GM12878 (cell line): ENCODE measurements around the gene CCK. TPM values are rescaled to one million over a fixed set of nuclear protein-coding genes. Genes with fewer than 3 reads are reported as not detected.

ENCODE experiments used
- ATAC-seq: fragments of 200-7000 bp; cut with Tn5 transposase; 3 replicates; pipeline ENCODE4 v1.9.1; 2020; ENCODE audit warnings: mild to moderate bottlenecking, moderate library complexity
- BruUV-seq: library from RNA; stranded (reverse); fragments of 400-500 nt; replicated peaks from 2 replicates; lab custom pipeline; 2021; lab: Mats Ljungman, UMichigan
- CTCF ChIA-PET: fragments of 300-600 bp; sonication (Branson Sonifier 250); formaldehyde crosslinking; extraction: SDS; loops from one replicate; lab custom pipeline; 2021; ENCODE audit warnings: inconsistent platforms; lab: Yijun Ruan, JAX
- POLR2A ChIA-PET: fragments of 350-600 bp; formaldehyde crosslinking; extraction: SDS; loops from one replicate; lab custom pipeline; 2021; ENCODE audit warnings: inconsistent platforms; lab: Charles Lee
- RAD21 ChIA-PET: fragments of 300-600 bp; sonication (Branson Sonifier 250); formaldehyde crosslinking; loops from one replicate; lab custom pipeline; 2023; ENCODE audit warnings: antibody characterized with exemption; ENCODE audit not compliant: unreplicated experiment; lab: Charles Lee
- SMC1A ChIA-PET: fragments of 300-600 bp; sonication (Branson Sonifier 250); formaldehyde crosslinking; loops from one replicate; lab custom pipeline; 2023; ENCODE audit not compliant: unreplicated experiment, uncharacterized antibody; lab: Charles Lee
- DNase-seq: peaks from one replicate; pipeline ENCODE4 v3.0.0-alpha.2; 2011; ENCODE audit warnings: low read depth, low spot score
- FAIRE-seq: peaks from 3 replicates; lab custom pipeline; 2011; peaks lifted over from hg19 to GRCh38; lab: Jason Lieb, UNC
- H2AFZ ChIP-seq: 2 replicates; pipeline ENCODE4 v1.6.0; 2011; ENCODE audit warnings: low read depth, low read length, control low read depth; ENCODE audit not compliant: control insufficient read depth
- H3K27ac ChIP-seq: 2 replicates; pipeline ENCODE4 v1.5.1; 2011; ENCODE audit warnings: control low read depth; ENCODE audit not compliant: control insufficient read depth, insufficient read depth
- H3K27me3 ChIP-seq, 2 experiments: replicated peaks in 1 of 2; 2 replicates each; pipeline versions ENCODE4 v1.6.0 to v1.6.1; 2011; ENCODE audit warnings: low read length in 1 of 2; ENCODE audit not compliant: control insufficient read depth in 2 of 2, insufficient read depth in 2 of 2
- H3K36me3 ChIP-seq, 2 experiments: 2 replicates each; pipeline ENCODE4 v1.5.1; 2011; ENCODE audit warnings: low read length in 1 of 2; ENCODE audit not compliant: control insufficient read depth in 2 of 2, insufficient read depth in 2 of 2
- H3K4me1 ChIP-seq: 2 replicates; pipeline ENCODE4 v1.6.1; 2011; ENCODE audit warnings: mild to moderate bottlenecking, low read length, moderate library complexity, mixed read lengths; ENCODE audit not compliant: control insufficient read depth, insufficient read depth
- H3K4me2 ChIP-seq: 2 replicates; pipeline ENCODE4 v1.6.0; 2011; ENCODE audit warnings: control low read depth; ENCODE audit not compliant: control insufficient read depth, insufficient read depth
- H3K4me3 ChIP-seq: fragments of 200-600 bp; sonication (generic); 2 replicates; pipeline ENCODE4 v1.5.1; 2016
- H3K79me2 ChIP-seq: 2 replicates; pipeline ENCODE4 v1.6.0; 2011; ENCODE audit warnings: low read length; ENCODE audit not compliant: control insufficient read depth, insufficient read depth
- H3K9ac ChIP-seq: 2 replicates; pipeline ENCODE4 v1.8.0; 2011; ENCODE audit warnings: low read length, control low read depth, mixed read lengths; ENCODE audit not compliant: control insufficient read depth, insufficient read depth
- H3K9me3 ChIP-seq: replicated peaks from 3 replicates; pipeline ENCODE4 v1.5.1; 2011; ENCODE audit warnings: mild to moderate bottlenecking, low read length; ENCODE audit not compliant: control insufficient read depth, insufficient read depth
- H4K20me1 ChIP-seq: 2 replicates; pipeline ENCODE4 v1.6.0; 2011; ENCODE audit not compliant: control insufficient read depth, insufficient read depth
- CHD1 ChIP-seq: IDR thresholded peaks from 2 replicates; pipeline ENCODE4 v1.6.1; 2012; ENCODE audit warnings: low read depth, low read length, improper control_type of control experiment
- CTCF ChIP-seq, 3 experiments: IDR thresholded peaks in 2 of 3; conservative IDR thresholded peaks in 1 of 3; 2 replicates each; pipeline ENCODE4 v1.5.1; 2011; ENCODE audit warnings: low read depth in 3 of 3, low read length in 3 of 3, mild to moderate bottlenecking in 3 of 3, control low read depth in 2 of 3, moderate library complexity in 2 of 3, inconsistent platforms in 1 of 3, mixed read lengths in 1 of 3; ENCODE audit not compliant: control insufficient read depth in 2 of 3, insufficient read depth in 1 of 3; ENCODE audit errors: extremely low read depth in 1 of 3
- HDGF ChIP-seq: fragments of 450-650 bp; IDR thresholded peaks from 2 replicates; pipeline ENCODE4 v1.6.1; 2016; ENCODE audit warnings: antibody characterized with exemption
- KLF5 ChIP-seq: fragments of 450-650 bp; IDR thresholded peaks from 2 replicates; pipeline ENCODE4 v1.6.1; 2014; ENCODE audit warnings: mild to moderate bottlenecking; ENCODE audit not compliant: partially characterized antibody
- MYC ChIP-seq: IDR thresholded peaks from 2 replicates; pipeline ENCODE4 v1.6.1; 2011; ENCODE audit warnings: mild to moderate bottlenecking, low read length, moderate library complexity, inconsistent platforms; ENCODE audit not compliant: insufficient read depth, insufficient replicate concordance, insufficient read length, severe bottlenecking
- STAT3 ChIP-seq: IDR thresholded peaks from 2 replicates; pipeline ENCODE4 v1.6.1; 2011; ENCODE audit warnings: low read depth, low read length, improper control_type of control experiment
- WGBS: methylation state at CpG from one replicate; pipeline ENCODE4 v1.1.6; 2016; ENCODE audit warnings: low lambda C conversion rate; ENCODE audit not compliant: insufficient replicate concordance, insufficient coverage; ENCODE audit errors: missing lambda C conversion rate; 5-methylcytosine and 5-hydroxymethylcytosine counted together
- in situ Hi-C: fragments of 300-500 bp; cut with MboI; formaldehyde crosslinking; loops from 9 replicates; pipeline ENCODE4 v1.14.3; 2018; ENCODE audit warnings: mixed read lengths
- intact Hi-C: fragments of 100-400 bp; cut with micrococcal nuclease; formaldehyde crosslinking; loops from one replicate; pipeline ENCODE4 v1.14.2; 2022; ENCODE audit not compliant: unreplicated experiment
- polyA plus RNA-seq, 11 experiments: library from polyadenylated mRNA; depleted of rRNA in 4 of 11; unstranded in 6 of 11; stranded (reverse) in 5 of 11; fragments of >200 nt; fragmentation: Nextera tagmentation in 4 of 11; fragmentation: Illumina TruSeq in 1 of 11; extraction: Ambion mirVana in 4 of 11; extraction: Trizol in 1 of 11; gene quantifications; 1 replicate in 1 of 11; 2 replicates in 10 of 11; pipeline versions ENCODE4 v1.2.1 to v1.2.3, GENCODE V29; 2011 to 2016; ENCODE audit warnings: inconsistent platforms in 2 of 11, missing spikeins in 2 of 11, low read depth in 1 of 11
- total RNA-seq, 4 experiments: library from RNA; depleted of rRNA in 3 of 4; stranded (reverse); fragments of >200 nt in 3 of 4; fragmentation: Illumina TruSeq in 1 of 4; extraction: Trizol in 1 of 4; gene quantifications; 2 replicates each; pipeline versions ENCODE4 v1.2.1 to v1.2.3, GENCODE V29; 2013 to 2021

The CCK gene
- total and polyA plus RNA-seq, 10 of the 15 experiments (the other 5 are each of a cell fraction or from before 2014, with no cell fraction given): not detected

DNA sequence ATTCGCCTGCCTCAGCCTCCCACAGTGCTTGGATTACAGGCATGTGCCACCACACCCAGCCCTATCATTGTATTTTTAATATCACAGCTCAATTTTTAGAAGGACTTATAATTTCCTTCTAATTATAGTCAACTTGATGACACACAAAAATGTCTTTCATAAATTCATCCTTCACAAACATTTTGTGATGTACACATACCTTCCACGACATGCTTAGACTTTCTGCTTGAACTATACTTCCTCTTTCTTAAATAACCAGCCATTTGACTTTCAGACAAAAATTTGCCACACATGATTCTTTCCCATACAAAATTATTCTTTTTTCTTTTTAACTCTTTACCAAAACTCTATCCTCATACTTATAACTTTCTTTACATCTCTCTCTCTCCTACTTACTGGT, 48.4 kb upstream of the CCK start:
- ChIA-PET CTCF (no interaction called here), RAD21 (no interaction called here), SMC1A (no interaction called here), POLR2A (no interaction called here)
- TF ChIP-seq MYC (no peak), HDGF (no peak), CTCF (IDR thresholded peaks at IDR 0.05 in 2 of 3, conservative IDR thresholded peaks at IDR 0.05 in 1 of 3; ENCODE audit: control insufficient read depth in 2 of 3, extremely low read depth in 1 of 3, insufficient read depth in 1 of 3, low read depth in 3 of 3, low read length in 3 of 3) (no peak)
- ATAC-seq (no peak), FAIRE-seq (no peak), DNase-seq (no peak)
- intact Hi-C loops: no loop called here
- Histone ChIP-seq H3K9me3 (peaks cover 3% of the 10 kb centered on the region; the same call in 2 of the 3 replicates), H3K79me2 (no peaks in the 10 kb centered on the region), H2AFZ (no peak overlapping the region), H3K4me2 (no peak overlapping the region), H3K27ac (no peak overlapping the region), H3K4me1 (no peaks in the 10 kb centered on the region), H3K4me3 (no peak overlapping the region), H4K20me1 (no peaks in the 10 kb centered on the region), H3K36me3 (no peaks in the 10 kb centered on the region), H3K27me3 (no peaks in the 10 kb centered on the region), H3K9ac (no peak overlapping the region)
- no TSS peak for BruUV-seq
- whole genome bisulfite sequencing: 4% methylated on average over 2 of the region's 2 CpGs
- in situ Hi-C loops: no loop called here

GRCh38 chr3:42308651-42309050, 42.7 kb upstream of the CCK start:
- 6% methylated on average over 1 of the region's 1 CpG for WGBS
- H3K27ac ChIP-seq: no peak overlapping the region
- no peaks in the 10 kb centered on the region for H3K36me3 ChIP-seq
- SMC1A ChIA-PET: interaction anchor here (1.1 kb wide), 1 partner anchor 178 kb away, joined by 4 read pairs; no protein-coding TSS in a partner anchor
- RAD21 ChIA-PET: no interaction called here
- TF ChIP-seq STAT3 (no peak), CHD1 (no peak), KLF5 (no peak)
- TF ChIP-seq, all 136 proteins: peak for 0
- H3K9me3 ChIP-seq: no peaks in the 10 kb centered on the region; the same call in 2 of the 3 replicates
- BruUV-seq: no TSS peak
- no peaks in the 10 kb centered on the region for H3K79me2 ChIP-seq
- POLR2A ChIA-PET: no interaction called here
- DNase-seq: no peak
- CTCF ChIA-PET: interaction anchor here (1.8 kb wide), 1 partner anchor 61 kb away, joined by 4 read pairs; no protein-coding TSS in a partner anchor
- no peak overlapping the region for H3K4me2 ChIP-seq
- intact Hi-C loops: no loop called here
- H3K9ac ChIP-seq: no peak overlapping the region
- in situ Hi-C loops: no loop called here
- no peaks in the 10 kb centered on the region for H4K20me1 ChIP-seq
- H3K4me3 ChIP-seq: no peak overlapping the region
- H2AFZ ChIP-seq: no peak overlapping the region
- H3K27me3 ChIP-seq: no peaks in the 10 kb centered on the region
- FAIRE-seq: no peak
- no peaks in the 10 kb centered on the region for H3K4me1 ChIP-seq
- ATAC-seq: no peak
